CD4-positive, alpha-beta T cell treated with Interleukin-4 for 4 hours (primary cell): Measurements from ENCODE around the gene UBQLN4.
"Not testable (repeated sequence)": the region's sequence is repeated elsewhere in the genome, so short reads cannot be mapped to it uniquely, and the experiment has no call there.

Experiments
- DNase-seq: peaks from one replicate; pipeline ENCODE4 v3.0.0-alpha.2; 2020

UBQLN4 gene

DNA sequence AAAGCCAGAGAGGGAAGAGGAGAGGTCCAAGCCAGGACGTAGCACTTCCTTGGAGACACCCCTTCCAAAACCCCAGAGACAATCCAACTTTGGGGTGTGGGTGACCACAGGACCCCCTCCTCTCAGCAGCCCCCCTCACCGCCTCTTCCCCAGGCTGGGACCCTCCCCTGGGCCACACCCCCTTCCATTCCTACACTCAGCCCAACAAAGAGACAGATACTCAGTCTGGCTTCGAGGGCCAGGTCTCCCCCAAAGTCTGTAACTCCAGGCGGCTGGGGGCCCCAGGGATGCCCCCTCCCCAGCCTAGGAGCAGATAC, 27.2 kb upstream of the UBQLN4 start:
- DNase-seq: no peak

- DNase-seq: no peak
These were observed 26.8 kb upstream of the UBQLN4 start for GRCh38 chr1:156080241-156080862.

DNA sequence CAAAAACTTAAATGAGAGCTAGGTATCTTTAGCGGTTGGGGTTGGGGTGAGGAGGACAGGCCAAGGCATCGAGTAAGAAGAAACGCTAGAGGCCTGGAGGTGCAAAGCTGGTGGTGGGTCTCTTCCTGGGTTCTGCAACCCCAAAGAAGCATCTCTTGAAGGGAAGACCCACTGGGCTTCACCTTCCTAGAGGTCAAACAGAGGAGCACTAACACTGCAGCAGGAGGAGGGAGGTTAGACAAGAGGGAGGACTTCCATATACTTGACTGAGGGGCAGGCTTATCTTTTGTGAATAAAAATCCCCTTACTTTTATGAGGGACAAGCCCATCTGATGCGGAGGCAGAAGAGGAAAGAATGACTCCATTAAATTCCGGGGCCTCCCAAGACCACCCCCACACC, 26.2 kb upstream of the UBQLN4 start:
- no peak for DNase-seq

- DNase-seq: no peak
These were observed 25.1 kb upstream of the UBQLN4 start for GRCh38 chr1:156078728-156079127.

DNA sequence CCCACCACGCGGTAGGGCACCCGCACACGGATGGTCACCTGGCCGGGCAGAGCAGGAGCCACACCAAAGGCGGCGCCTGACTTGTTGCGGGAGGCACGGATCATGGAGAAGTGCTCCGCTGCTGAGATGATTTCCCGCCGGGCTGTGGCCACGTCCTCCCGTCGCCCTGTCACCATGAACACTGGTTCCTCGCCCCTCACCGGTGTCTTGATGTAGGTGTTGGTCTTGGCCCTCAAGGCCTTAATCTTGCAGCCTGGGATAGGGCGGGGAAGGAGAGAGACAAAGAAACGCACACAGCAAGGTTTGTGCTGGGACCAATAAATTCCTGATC, 23.8 kb upstream of the UBQLN4 start:
- DNase-seq: no peak

GRCh38 chr1:156076609-156077429, 23.2 kb upstream of the UBQLN4 start:
- DNase-seq: no peak

DNA sequence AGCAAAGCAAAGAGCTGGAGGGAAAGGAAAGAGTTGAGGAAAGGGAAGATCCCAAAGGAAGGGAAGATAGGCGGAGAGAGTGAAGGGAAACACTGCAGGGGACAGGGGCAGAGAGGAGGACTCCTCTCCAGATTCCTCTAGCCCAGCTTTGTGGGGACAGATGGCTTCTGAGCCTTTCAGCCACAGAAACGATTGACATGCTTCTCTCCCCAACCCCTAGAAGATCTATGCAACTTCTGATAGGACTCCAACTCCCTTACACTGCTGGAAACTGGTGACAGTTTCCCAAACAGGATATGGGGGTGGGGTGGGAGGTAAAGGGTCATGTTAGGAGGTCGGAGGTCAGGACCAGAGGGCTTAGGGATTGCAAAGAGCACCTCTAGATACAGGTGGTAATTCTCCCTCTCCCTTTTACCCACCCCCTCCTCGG, 22.2 kb upstream of the UBQLN4 start:
- no peak for DNase-seq

GRCh38 chr1:156075162-156075561, 21.6 kb upstream of the UBQLN4 start:
- DNase-seq: no peak

DNA sequence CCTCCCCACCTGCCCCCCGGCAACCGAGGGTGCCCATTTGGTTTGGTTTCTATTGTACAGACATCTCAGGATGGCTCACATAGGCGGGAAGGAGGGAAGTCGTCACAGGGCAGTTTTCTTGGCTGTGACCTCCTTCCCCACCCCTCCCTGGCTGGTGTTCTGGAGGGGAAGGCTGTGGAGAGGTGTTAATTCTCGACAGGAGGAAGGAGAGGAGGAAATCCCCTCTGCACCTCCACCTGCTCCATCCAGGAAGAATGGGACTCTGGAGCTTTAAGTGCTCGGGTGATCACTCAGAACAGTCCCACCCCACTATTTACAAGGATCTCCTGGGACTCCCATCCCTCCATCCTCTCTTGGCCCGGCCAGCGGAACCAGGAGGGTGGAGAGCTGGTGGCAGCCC, 21.1 kb upstream of the UBQLN4 start:
- no peak for DNase-seq

DNA sequence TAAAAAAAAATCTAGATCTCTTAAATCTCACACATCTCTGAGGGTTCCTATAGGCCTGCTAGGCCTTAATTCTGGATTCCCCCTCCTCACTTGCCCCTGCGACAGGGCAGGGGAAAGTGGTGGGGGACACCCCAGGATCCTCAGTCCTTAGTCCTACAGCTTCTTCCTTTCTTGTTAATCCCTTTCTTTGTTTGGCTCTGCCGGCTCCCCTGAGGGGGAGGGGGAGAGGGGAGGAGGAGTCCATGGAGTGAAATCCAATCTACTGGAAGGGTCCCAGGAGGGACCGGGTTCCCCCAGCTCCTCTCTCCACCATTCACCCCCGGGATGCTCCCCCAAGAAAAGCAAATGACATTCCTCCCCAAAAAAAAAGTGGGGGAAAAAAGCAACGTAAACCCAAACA, 20.1 kb upstream of the UBQLN4 start:
- DNase-seq: no peak

DNA sequence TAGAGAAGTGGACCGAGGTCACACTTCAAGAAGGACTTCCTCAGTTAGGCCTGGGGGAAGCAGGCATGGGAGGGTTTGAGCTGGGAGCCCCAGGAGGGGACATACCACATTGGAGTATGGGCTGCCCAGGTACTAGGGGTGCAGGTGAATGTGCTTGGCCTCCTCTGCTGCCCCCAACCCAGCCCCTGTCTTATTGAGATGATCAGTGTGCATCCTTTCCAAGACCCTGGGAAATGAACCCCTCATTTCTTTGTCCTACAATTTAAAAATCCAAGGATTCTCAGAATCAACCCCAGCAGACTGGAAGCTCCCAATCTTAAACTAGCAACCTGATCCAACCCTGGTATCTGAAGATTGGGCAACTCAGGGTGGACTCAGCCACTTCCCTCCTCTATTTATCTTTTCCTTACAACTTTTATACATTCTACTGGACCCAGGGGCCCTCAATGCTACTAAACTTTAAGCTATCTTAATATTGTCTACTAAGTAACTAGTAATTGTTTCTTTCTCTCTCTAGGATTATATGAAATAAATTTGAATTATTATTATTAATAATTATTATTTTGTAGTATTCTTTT, 19.6 kb upstream of the UBQLN4 start:
- no peak for DNase-seq

- DNase-seq: no peak
These were observed 18.7 kb upstream of the UBQLN4 start for GRCh38 chr1:156072251-156072650.

GRCh38 chr1:156071332-156071816, 17.8 kb upstream of the UBQLN4 start:
- not testable (repeated sequence) for DNase-seq

DNA sequence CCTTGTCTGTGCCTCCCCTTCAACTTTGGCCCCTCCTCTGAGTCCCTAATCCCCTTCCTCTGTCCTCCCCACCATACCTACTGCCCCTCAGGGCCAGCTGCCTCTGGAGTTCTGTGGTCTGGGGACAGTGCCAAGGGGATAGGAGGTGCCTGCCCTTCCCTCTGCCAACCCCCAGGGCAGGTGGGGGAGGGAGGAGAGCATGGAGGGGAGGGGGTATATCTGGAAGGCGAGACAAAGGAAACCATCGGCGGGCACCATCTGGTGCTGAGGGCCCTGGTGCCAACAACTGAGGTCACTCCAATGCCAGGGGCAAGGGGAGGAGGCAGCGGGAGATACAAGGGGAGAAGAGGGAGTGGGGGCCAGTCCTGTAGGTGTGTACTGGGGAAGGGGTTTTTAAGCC, 16.9 kb upstream of the UBQLN4 start:
- DNase-seq: no peak

- DNase-seq: no peak
These were observed 16.2 kb upstream of the UBQLN4 start for GRCh38 chr1:156069490-156070455.

- no peak for DNase-seq
These were observed 13.7 kb upstream of the UBQLN4 start for GRCh38 chr1:156067262-156067661.

- DNase-seq: no peak
These were observed 12.3 kb upstream of the UBQLN4 start for GRCh38 chr1:156065871-156066270.

GRCh38 chr1:156065212-156065611, 11.6 kb upstream of the UBQLN4 start:
- DNase-seq: no peak

DNA sequence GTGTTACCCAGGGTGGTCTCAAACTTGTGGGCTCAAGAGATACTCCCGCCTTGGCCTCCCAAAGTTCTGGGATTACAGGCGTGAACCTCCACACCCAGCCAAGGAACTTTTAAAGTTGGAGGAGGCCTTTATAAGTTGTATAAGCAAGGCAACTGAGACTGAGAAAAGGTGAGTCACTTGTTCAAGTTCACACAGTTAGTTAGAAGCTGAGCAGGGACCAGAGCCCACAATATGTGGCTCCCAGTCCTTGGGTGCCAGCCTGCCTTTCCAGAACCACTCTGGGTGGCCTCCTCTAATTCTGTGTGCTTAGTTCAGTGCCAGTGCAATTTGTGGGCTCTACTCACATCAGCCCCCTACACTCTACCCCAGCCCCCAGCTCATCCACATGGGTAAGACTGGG, 11.0 kb upstream of the UBQLN4 start:
- no peak for DNase-seq

- DNase-seq: no peak
These were observed 10.3 kb upstream of the UBQLN4 start for GRCh38 chr1:156063997-156064285.

GRCh38 chr1:156062189-156062588, 8.6 kb upstream of the UBQLN4 start:
- DNase-seq: no peak

DNA sequence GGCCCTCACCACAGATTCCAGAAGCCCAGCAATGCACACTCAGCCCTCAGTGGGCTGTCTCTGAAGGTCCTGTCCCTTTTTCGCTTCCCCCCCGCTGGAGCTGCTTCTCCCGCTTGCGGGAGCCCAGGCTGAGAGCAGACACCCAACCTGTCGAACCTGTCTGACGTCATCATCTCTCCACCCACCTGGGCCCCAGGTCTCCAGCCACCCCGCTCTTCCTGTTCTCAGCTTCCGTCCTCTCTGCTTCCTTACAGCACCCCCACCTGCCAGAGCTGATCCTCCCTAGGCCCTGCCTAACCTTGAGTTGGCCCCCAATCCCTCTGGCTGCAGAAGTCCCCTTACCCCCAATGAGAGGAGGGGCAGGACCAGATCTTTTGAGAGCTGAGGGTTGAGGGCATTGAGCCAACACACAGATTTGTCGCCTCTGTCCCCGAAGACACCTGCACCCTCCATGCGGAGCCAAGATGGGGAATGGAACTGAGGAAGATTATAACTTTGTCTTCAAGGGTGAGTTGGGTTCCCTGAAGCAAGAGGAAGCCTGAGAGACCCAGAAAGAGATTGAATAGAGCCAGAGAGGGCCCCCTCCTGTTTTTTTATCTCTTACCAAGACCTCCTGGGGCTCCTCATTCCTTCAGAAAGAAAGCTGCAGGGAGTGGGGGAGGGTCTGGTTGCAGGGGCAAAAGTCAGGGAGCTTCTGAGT, 7.5 kb upstream of the UBQLN4 start, which contains the start of gene RAB25:
TSS of gene RAB25 (plus strand) at position 224 of the 700 bp plus-strand sequence. CDS start at position 465, 241 bp downstream.
- no peak for DNase-seq
